Measurements from ENCODE around the gene ACSS3. TPM values are rescaled to one million over a fixed set of nuclear protein-coding genes. Genes with fewer than 3 reads are reported as not detected.
"Not testable (repeated sequence)": the region's sequence is repeated elsewhere in the genome, so short reads cannot be mapped to it uniquely, and the experiment has no call there.

The ACSS3 gene
- total and polyA plus RNA-seq, 2 donors (not counting 3 experiments of a cell fraction or from before 2014, with no cell fraction given): 0.12 to 0.86 TPM

DNA sequence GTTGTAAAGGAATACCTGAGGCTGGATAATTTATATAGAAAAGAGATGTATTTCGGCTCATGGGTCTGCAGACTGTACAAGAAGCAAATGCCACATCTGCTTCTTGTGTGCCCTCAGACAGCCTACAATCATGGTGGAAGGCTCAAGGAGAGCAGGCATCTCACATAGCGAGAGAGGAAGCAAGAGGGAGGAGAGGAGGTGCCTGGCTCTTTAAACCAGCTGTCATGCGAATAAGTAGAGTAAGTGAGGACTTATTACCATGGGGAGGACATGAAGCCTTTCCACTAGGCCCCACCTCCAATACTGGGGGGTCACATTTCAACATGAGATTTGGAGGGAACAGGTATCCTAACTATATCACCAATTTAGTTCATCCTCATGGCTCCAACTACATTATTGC, 118.7 kb downstream of the ACSS3 start:
- H3K36me3 ChIP-seq (ENCODE audit: control insufficient read depth in 2 of 2, extremely low read depth in 1 of 2, insufficient read depth in 2 of 2, low read length in 2 of 2): no peaks in the 10 kb centered on the region
- H3K4me2 ChIP-seq (ENCODE audit: insufficient read depth, low read length): no peak overlapping the region
- no peaks in the 10 kb centered on the region for H3K4me1 ChIP-seq (ENCODE audit: control insufficient read depth, extremely low read depth, insufficient read depth, low read length)
- ChIA-PET CTCF (interaction anchor here (0.9 to 1.0 kb wide), 2 partner anchors 11 to 68 kb away, joined by 3 read pairs; no protein-coding TSS in a partner anchor), POLR2A (no interaction called here)
- DNase-seq (ENCODE audit: low read depth, low spot score) (no peak), FAIRE-seq (no peak)
- H3K9me1 ChIP-seq (replicated peaks; ENCODE audit: control insufficient read depth, extremely low read depth, insufficient read depth, low read length): no peaks in the 10 kb centered on the region
- H3K4me3 ChIP-seq (replicated peaks in 1 of 3; ENCODE audit: insufficient read depth in 1 of 3, low read depth in 1 of 3, low read length in 3 of 3): no peak overlapping the region
- no TSS peak for BruUV-seq (replicated peaks)
- no peak overlapping the region for H3K9ac ChIP-seq (replicated peaks; ENCODE audit: extremely low read depth, insufficient read depth, low read length)
- H2AFZ ChIP-seq (ENCODE audit: low read depth, low read length): no peak overlapping the region
- no peaks in the 10 kb centered on the region for H3K79me2 ChIP-seq (ENCODE audit: control insufficient read depth, insufficient read depth, low read length)
- intact Hi-C loops (cut with micrococcal nuclease): no loop called here
- no peak overlapping the region for H3K27ac ChIP-seq (ENCODE audit: insufficient read depth, low read depth, low read length)
- H4K20me1 ChIP-seq (replicated peaks; ENCODE audit: control insufficient read depth, extremely low read depth, insufficient read depth, low read length): no peaks in the 10 kb centered on the region
- dilution Hi-C loops (cut with MboI; ENCODE audit: extremely low pct_ligation_motif_present, low sequenced_read_pairs): no loop called here
- TF ChIP-seq MYC (IDR thresholded peaks at IDR 0.05; ENCODE audit: low read depth, low read length) (no peak), JUN (IDR thresholded peaks at IDR 0.05; ENCODE audit: borderline replicate concordance, insufficient read depth, insufficient read length, low read depth) (no peak), POLR2AphosphoS5 (IDR thresholded peaks at IDR 0.05; ENCODE audit: insufficient read depth, low read depth, low read length) (no peak)
- TF ChIP-seq, protein P1, sequence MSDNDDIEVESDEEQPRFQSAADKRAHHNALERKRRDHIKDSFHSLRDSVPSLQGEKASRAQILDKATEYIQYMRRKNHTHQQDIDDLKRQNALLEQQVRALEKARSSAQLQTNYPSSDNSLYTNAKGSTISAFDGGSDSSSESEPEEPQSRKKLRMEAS (IDR thresholded peaks at IDR 0.05; ENCODE audit: insufficient read depth, insufficient read length): no peak
- no peaks in the 10 kb centered on the region for H3K9me3 ChIP-seq (replicated peaks; ENCODE audit: control insufficient read depth, insufficient read depth, low read length)
- no peaks in the 10 kb centered on the region for H3K27me3 ChIP-seq (ENCODE audit: control insufficient read depth in 2 of 2, insufficient read depth in 2 of 2, low read length in 2 of 2)

DNA sequence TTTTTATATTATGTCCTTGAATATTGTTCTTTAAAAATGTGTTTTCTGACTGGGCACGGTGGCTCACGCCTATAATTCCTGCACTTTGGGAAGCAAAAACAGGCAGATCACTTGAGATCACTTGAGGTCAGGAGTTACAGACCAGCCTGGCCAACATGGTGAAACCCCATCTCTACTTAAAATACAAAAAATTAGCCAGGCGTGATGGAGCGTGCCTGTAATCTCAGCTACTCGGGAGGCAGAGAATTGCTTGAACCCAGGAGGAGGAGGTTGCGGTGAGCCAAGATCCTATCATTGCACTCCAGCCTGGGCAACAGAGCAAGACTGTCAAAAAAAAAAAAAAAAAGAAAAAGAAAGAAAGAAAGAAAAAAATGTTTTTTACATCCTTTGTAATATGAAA, 122.7 kb downstream of the ACSS3 start:
- H3K4me1 ChIP-seq (ENCODE audit: control insufficient read depth, extremely low read depth, insufficient read depth, low read length); H4K20me1 ChIP-seq (replicated peaks; ENCODE audit: control insufficient read depth, extremely low read depth, insufficient read depth, low read length); H2AFZ ChIP-seq (ENCODE audit: low read depth, low read length); H3K4me3 ChIP-seq (replicated peaks in 1 of 3; ENCODE audit: insufficient read depth in 1 of 3, low read depth in 1 of 3, low read length in 3 of 3); BruUV-seq (replicated peaks); H3K9ac ChIP-seq (replicated peaks; ENCODE audit: extremely low read depth, insufficient read depth, low read length); H3K27me3 ChIP-seq (ENCODE audit: control insufficient read depth in 2 of 2, insufficient read depth in 2 of 2, low read length in 2 of 2); H3K27ac ChIP-seq (ENCODE audit: insufficient read depth, low read depth, low read length); FAIRE-seq; H3K36me3 ChIP-seq (ENCODE audit: control insufficient read depth in 2 of 2, extremely low read depth in 1 of 2, insufficient read depth in 2 of 2, low read length in 2 of 2); dilution Hi-C loops (cut with MboI; ENCODE audit: extremely low pct_ligation_motif_present, low sequenced_read_pairs); DNase-seq (ENCODE audit: low read depth, low spot score); H3K9me3 ChIP-seq (replicated peaks; ENCODE audit: control insufficient read depth, insufficient read depth, low read length); intact Hi-C loops (cut with micrococcal nuclease); H3K4me2 ChIP-seq (ENCODE audit: insufficient read depth, low read length); H3K79me2 ChIP-seq (ENCODE audit: control insufficient read depth, insufficient read depth, low read length); H3K9me1 ChIP-seq (replicated peaks; ENCODE audit: control insufficient read depth, extremely low read depth, insufficient read depth, low read length): not testable (repeated sequence)
- ChIA-PET CTCF (interaction anchor here (1.3 to 1.5 kb wide), 2 partner anchors 16 to 18 kb away, joined by 3 to 4 read pairs; no protein-coding TSS in a partner anchor), POLR2A (interaction anchor here (0.7 kb wide), 1 partner anchor 563 kb away, joined by 4 read pairs; no protein-coding TSS in a partner anchor)

All from endothelial cell of umbilical vein (primary cell).